ENCODE results near the gene PCYT2. TPM values are rescaled to one million over a fixed set of nuclear protein-coding genes. Genes with fewer than 3 reads are reported as not detected.

PCYT2 gene
- total and polyA plus RNA-seq, 2 donors (not counting 1 experiment from before 2014, with no cell fraction given): 46.0 to 65.6 TPM

DNA sequence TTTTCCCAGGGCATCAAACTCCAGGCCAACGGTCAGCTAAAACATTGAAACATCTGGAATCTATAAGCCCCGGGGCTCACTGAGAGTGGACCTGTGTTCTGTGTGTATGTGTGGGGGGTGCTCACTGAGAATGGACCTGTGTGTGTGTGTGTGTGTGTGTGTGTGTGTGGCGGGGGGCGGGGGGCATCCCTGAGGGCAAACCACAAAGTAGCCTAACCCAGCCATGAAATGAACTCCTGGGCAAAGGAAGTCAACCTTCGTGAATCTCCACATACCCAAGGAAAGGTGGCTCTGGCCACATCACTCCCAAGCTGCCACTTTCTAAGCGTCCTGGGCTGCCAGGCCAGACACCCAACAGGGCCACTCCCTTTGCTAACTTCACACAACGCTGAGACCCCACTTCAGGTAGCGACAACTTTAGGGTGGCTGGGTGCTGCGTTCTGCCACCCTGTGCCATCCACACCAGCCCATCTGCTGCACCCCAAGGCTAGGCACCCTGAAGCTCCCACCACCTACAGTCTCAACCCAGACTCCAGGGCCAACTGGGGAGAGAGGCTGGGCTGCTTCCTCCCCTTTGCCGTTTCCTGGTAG lies 14.8 kb upstream of the PCYT2 start:
- Histone ChIP-seq H3K4me2 (ENCODE audit: extremely low read depth, insufficient read depth, low read length) (peak overlapping the region; percentile 98), H3K79me2 (ENCODE audit: control insufficient read depth, insufficient read depth, low read length) (peaks cover 52% of the 10 kb centered on the region), H4K20me1 (ENCODE audit: control insufficient read depth, extremely low read depth, insufficient read depth, low read length) (no peaks in the 10 kb centered on the region), H3K27me3 (ENCODE audit: control insufficient read depth, insufficient read depth, low read length) (no peaks in the 10 kb centered on the region), H3K4me1 (ENCODE audit: control insufficient read depth, extremely low read depth, insufficient read depth, low read length) (peaks cover 27% of the 10 kb centered on the region), H3K9me3 (ENCODE audit: control insufficient read depth, insufficient read depth, low read depth, low read length) (no peaks in the 10 kb centered on the region), H2AFZ (ENCODE audit: low read length) (no peak overlapping the region), H3K27ac (ENCODE audit: insufficient read depth, low read length) (peak overlapping the region; percentile 92), H3K36me3 (ENCODE audit: control insufficient read depth, insufficient read depth, low read length) (peaks cover 17% of the 10 kb centered on the region), H3K4me3 (replicated peaks in 1 of 4; ENCODE audit: control extremely low read depth in 1 of 4, insufficient read depth in 1 of 4, low read depth in 3 of 4, low read length in 4 of 4) (peak overlapping the region; percentile 67 to 91 (median 77)), H3K9ac (ENCODE audit: insufficient read depth, low read length) (peak overlapping the region; percentile 92)
- no peak for DNase-seq (ENCODE audit: low read depth in 2 of 2)
- TF ChIP-seq, protein P1, sequence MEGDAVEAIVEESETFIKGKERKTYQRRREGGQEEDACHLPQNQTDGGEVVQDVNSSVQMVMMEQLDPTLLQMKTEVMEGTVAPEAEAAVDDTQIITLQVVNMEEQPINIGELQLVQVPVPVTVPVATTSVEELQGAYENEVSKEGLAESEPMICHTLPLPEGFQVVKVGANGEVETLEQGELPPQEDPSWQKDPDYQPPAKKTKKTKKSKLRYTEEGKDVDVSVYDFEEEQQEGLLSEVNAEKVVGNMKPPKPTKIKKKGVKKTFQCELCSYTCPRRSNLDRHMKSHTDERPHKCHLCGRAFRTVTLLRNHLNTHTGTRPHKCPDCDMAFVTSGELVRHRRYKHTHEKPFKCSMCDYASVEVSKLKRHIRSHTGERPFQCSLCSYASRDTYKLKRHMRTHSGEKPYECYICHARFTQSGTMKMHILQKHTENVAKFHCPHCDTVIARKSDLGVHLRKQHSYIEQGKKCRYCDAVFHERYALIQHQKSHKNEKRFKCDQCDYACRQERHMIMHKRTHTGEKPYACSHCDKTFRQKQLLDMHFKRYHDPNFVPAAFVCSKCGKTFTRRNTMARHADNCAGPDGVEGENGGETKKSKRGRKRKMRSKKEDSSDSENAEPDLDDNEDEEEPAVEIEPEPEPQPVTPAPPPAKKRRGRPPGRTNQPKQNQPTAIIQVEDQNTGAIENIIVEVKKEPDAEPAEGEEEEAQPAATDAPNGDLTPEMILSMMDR (conservative IDR thresholded peaks at IDR 0.05 in 1 of 2, IDR thresholded peaks at IDR 0.05 in 1 of 2; ENCODE audit: low read depth in 1 of 2, low read length in 2 of 2): no peak
- TF ChIP-seq EZH2 (IDR thresholded peaks at IDR 0.05; ENCODE audit: low read length, missing control alignments): no peak

DNA sequence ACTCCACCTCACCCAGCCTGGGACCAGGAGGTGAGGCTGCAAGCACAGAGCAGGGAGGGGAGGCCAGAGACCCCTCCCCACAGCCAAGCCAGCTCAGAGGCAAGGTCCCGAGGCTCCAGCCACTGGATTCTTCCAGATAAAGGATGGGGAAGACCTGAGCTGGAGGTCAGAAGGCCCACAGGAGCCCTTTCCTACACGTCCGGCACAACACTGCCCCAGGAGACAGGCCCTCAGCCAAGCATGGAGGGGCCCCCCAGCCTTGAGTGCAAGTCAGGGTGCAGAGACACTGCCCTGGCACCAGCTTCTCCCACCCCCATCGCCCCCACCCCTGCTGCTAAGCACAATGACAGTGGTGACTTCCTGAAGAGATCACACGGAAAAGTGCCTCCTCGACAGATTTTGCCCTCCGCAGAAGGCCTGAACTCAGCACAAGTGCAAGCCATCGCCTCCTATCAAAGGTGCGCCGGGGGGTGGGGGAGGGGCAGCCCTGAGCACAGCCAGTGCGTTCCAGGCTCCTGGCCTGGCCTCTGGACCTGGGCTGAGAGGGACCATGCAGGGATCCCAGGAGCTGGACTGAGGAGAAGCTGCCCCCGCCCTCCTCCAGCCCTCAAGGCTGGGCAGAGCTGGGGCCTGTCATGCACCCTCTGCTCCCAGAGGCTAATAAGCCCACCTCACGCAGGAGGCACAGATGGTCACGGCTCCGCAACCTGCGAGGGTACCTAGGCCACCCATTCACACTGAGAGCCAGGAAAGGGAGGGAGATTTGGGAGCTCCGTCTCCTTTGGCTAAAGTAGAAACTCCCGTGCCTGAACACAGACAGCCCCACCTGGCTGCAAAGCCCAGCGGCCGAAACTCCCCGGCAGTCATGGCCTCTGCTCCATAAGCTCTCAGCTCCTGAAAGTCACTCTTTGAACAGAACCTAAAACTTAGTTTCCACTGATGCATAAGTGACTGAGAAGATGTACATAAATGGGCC lies 13.6 kb upstream of the PCYT2 start:
- Histone ChIP-seq H3K4me1 (ENCODE audit: control insufficient read depth, extremely low read depth, insufficient read depth, low read length) (peaks cover 28% of the 10 kb centered on the region), H3K79me2 (ENCODE audit: control insufficient read depth, insufficient read depth, low read length) (peaks cover 63% of the 10 kb centered on the region), H3K4me3 (replicated peaks in 1 of 4; ENCODE audit: control extremely low read depth in 1 of 4, insufficient read depth in 1 of 4, low read depth in 3 of 4, low read length in 4 of 4) (peak overlapping the region in 1 of 4 experiments; percentile 54), H3K27ac (ENCODE audit: insufficient read depth, low read length) (no peak overlapping the region), H3K27me3 (ENCODE audit: control insufficient read depth, insufficient read depth, low read length) (no peaks in the 10 kb centered on the region), H4K20me1 (ENCODE audit: control insufficient read depth, extremely low read depth, insufficient read depth, low read length) (no peaks in the 10 kb centered on the region), H3K36me3 (ENCODE audit: control insufficient read depth, insufficient read depth, low read length) (peaks cover 22% of the 10 kb centered on the region), H2AFZ (ENCODE audit: low read length) (no peak overlapping the region), H3K9ac (ENCODE audit: insufficient read depth, low read length) (no peak overlapping the region), H3K9me3 (ENCODE audit: control insufficient read depth, insufficient read depth, low read depth, low read length) (no peaks in the 10 kb centered on the region), H3K4me2 (ENCODE audit: extremely low read depth, insufficient read depth, low read length) (no peak overlapping the region)
- no peak for DNase-seq (ENCODE audit: low read depth in 2 of 2)
- TF ChIP-seq, protein P1 (conservative IDR thresholded peaks at IDR 0.05 in 1 of 2, IDR thresholded peaks at IDR 0.05 in 1 of 2; ENCODE audit: low read depth in 1 of 2, low read length in 2 of 2): no peak
- TF ChIP-seq EZH2 (IDR thresholded peaks at IDR 0.05; ENCODE audit: low read length, missing control alignments): no peak
